Calu3 (cell line): Measurements from ENCODE around the gene C11orf98. TPM values are rescaled to one million over a fixed set of nuclear protein-coding genes. Genes with fewer than 3 reads are reported as not detected.

ENCODE experiments used
- BruUV-seq: library from RNA; stranded (reverse); fragments of 400-500 nt; replicated peaks from 2 replicates; lab custom pipeline; 2021; lab: Mats Ljungman, UMichigan
- CTCF ChIA-PET: fragments of 300-600 bp; sonication (Branson Sonifier 250); formaldehyde crosslinking; loops from one replicate; lab custom pipeline; 2022; ENCODE audit warnings: antibody characterized with exemption; lab: Charles Lee
- DNase-seq: peaks from one replicate; pipeline ENCODE4 v3.0.0; 2022
- H3K27ac Mint-ChIP-seq: one replicate; pipeline ENCODE4 v1.8.0; 2022; ENCODE audit warnings: mixed read lengths; ENCODE audit not compliant: unreplicated experiment
- H3K27me3 Mint-ChIP-seq: one replicate; pipeline ENCODE4 v1.8.0; 2022; ENCODE audit warnings: mixed read lengths; ENCODE audit not compliant: unreplicated experiment
- H3K36me3 Mint-ChIP-seq: one replicate; pipeline ENCODE4 v1.8.0; 2022; ENCODE audit warnings: mild to moderate bottlenecking, moderate library complexity, mixed read lengths; ENCODE audit not compliant: insufficient read depth, unreplicated experiment
- H3K4me1 Mint-ChIP-seq: one replicate; pipeline ENCODE4 v1.8.0; 2022; ENCODE audit warnings: mild to moderate bottlenecking, low read depth, mixed read lengths; ENCODE audit not compliant: unreplicated experiment
- H3K4me3 Mint-ChIP-seq: one replicate; pipeline ENCODE4 v1.8.0; 2022; ENCODE audit warnings: mild to moderate bottlenecking, low read depth, moderate library complexity, mixed read lengths; ENCODE audit not compliant: unreplicated experiment
- H3K9me3 Mint-ChIP-seq: one replicate; pipeline ENCODE4 v1.8.0; 2022; ENCODE audit warnings: low read depth, mixed read lengths; ENCODE audit not compliant: unreplicated experiment
- intact Hi-C: fragments of 100-400 bp; cut with micrococcal nuclease; formaldehyde crosslinking; loops from one replicate; pipeline ENCODE4 v1.10.0; 2022; ENCODE audit not compliant: unreplicated experiment
- total RNA-seq: library from RNA; stranded (reverse); gene quantifications from 2 replicates; pipeline ENCODE4 v1.2.3, GENCODE V29; 2022
- TF ChIP-seq, protein P1 (sequence below): fragments of 200-600 bp; IDR thresholded peaks from one replicate; pipeline ENCODE4 v1.8.0; 2022; ENCODE audit warnings: antibody characterized with exemption; ENCODE audit not compliant: unreplicated experiment

C11orf98 gene
- total RNA-seq, 1 experiment from 2014 or later, result 61.7 TPM

DNA sequence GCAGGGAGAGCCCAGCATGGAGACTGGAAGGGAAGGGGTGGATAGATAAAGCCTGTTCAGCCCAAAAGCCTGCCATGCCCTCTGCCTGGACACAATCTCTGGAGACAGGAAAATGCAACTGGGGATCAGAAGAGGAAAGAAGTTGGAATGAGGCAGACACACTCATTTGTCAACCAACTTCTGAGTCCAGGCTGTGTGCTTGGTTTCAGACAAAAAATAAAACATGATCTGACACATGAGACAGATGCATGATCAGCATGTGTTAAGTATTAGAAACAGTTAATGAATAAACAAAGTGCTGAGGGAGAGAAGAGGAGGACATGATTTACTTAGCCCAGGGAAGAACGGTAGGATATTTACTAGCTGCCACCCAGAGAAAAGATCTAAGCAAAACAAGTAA, 23.5 kb upstream of the C11orf98 start:
- H3K4me1 Mint-ChIP-seq, result no peaks in the 10 kb centered on the region

DNA sequence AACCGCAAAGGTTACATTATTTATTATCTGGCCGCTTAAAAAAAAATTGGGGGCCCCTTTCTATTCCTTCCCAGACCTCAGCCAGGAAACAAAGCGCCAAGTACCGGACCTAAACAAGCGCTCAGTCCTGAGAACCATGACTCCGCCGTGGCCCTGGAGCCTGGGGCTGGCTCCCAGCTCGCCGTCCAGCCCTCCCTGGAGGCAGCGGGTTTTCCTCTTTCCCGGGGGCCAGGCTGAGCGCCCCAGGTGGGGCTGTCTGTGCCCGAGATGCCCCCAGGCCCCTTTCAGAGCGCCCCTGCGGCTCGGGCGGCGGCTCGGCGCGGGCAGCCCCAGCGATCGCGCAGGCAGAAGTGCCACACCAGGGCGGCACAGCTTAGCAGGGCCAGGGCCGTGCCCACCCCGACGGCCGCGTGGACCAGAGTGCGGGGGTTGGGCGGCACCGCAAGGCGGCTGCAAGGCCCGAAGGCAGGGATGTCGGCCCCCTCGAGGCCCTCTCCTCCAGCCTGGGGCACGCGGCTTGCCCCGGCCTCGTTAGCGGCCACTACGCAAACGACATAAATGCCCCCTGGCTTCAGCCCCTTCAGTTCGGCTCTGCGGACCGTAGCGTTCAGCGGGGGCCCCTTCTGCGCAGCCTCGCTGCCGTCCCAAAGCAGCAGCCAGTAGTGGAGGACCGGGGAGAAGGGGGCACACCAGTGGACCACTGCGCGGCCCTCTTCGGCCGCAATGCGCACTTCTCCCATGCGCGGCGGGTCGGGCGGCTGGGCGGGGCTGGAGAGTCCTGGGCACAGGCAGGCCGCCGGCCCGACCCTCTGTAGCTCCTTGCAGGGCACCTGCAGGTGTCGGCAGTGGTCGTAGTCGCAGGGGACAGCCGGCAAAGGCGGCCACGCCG, 22.7 kb upstream of the C11orf98 start:
- H3K36me3 Mint-ChIP-seq, result peaks cover 14% of the 10 kb centered on the region
- BruUV-seq, result no TSS peak
- no peak overlapping the region for H3K4me3 Mint-ChIP-seq

More for the DNA sequence above, 23.5 kb upstream of the C11orf98 start:
- intact Hi-C loops, result no loop called here
- Mint-ChIP-seq H3K9me3 (no peaks in the 10 kb centered on the region), H3K4me3 (no peak overlapping the region), H3K27ac (no peak overlapping the region), H3K27me3 (no peaks in the 10 kb centered on the region), H3K36me3 (peaks cover 15% of the 10 kb centered on the region)
- DNase-seq, result no peak
- TF ChIP-seq, protein P1, sequence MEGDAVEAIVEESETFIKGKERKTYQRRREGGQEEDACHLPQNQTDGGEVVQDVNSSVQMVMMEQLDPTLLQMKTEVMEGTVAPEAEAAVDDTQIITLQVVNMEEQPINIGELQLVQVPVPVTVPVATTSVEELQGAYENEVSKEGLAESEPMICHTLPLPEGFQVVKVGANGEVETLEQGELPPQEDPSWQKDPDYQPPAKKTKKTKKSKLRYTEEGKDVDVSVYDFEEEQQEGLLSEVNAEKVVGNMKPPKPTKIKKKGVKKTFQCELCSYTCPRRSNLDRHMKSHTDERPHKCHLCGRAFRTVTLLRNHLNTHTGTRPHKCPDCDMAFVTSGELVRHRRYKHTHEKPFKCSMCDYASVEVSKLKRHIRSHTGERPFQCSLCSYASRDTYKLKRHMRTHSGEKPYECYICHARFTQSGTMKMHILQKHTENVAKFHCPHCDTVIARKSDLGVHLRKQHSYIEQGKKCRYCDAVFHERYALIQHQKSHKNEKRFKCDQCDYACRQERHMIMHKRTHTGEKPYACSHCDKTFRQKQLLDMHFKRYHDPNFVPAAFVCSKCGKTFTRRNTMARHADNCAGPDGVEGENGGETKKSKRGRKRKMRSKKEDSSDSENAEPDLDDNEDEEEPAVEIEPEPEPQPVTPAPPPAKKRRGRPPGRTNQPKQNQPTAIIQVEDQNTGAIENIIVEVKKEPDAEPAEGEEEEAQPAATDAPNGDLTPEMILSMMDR, result no peak
- CTCF ChIA-PET, result interaction anchor here (0.6 kb wide), 1 partner anchor 41 kb away, joined by 3 read pairs; no protein-coding TSS in a partner anchor
- TSS peak; percentile 25 for BruUV-seq

DNA sequence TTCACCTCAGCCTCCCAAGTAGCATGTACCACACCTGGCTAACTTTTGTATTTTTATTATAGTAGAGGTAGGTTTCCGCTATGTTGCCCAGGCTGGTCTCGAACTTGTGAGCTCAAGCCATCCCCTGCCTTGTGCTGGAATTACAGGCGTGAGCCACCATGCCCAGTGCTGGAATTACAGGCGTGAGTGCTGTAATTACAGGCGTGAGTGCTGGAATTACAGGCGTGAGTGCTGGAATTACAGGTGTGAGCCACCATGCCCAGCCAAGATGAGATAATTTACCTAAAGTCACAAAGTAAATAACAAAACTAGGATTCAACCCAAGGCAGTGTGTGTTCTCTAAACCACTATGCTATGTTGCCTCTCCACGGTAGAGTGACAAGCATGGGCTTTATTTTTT, 17.5 kb upstream of the C11orf98 start:
- no peak for DNase-seq
- CTCF ChIA-PET, result no interaction called here
- TF ChIP-seq, protein P1, result no peak
- H3K9me3 Mint-ChIP-seq, result no peaks in the 10 kb centered on the region
- no peaks in the 10 kb centered on the region for H3K27me3 Mint-ChIP-seq
- BruUV-seq, result no TSS peak
- no peak overlapping the region for H3K4me3 Mint-ChIP-seq
- no peak overlapping the region for H3K27ac Mint-ChIP-seq
- peaks cover 26% of the 10 kb centered on the region for H3K36me3 Mint-ChIP-seq
- intact Hi-C loops, result no loop called here
- peaks cover 14% of the 10 kb centered on the region for H3K4me1 Mint-ChIP-seq

More for the DNA sequence above, 22.7 kb upstream of the C11orf98 start:
- intact Hi-C loops, result no loop called here
- Mint-ChIP-seq H3K9me3 (no peaks in the 10 kb centered on the region), H3K27ac (no peak overlapping the region), H3K27me3 (no peaks in the 10 kb centered on the region), H3K4me1 (no peaks in the 10 kb centered on the region)
- DNase-seq, result no peak
- TF ChIP-seq, protein P1, result no peak
- CTCF ChIA-PET, result no interaction called here

DNA sequence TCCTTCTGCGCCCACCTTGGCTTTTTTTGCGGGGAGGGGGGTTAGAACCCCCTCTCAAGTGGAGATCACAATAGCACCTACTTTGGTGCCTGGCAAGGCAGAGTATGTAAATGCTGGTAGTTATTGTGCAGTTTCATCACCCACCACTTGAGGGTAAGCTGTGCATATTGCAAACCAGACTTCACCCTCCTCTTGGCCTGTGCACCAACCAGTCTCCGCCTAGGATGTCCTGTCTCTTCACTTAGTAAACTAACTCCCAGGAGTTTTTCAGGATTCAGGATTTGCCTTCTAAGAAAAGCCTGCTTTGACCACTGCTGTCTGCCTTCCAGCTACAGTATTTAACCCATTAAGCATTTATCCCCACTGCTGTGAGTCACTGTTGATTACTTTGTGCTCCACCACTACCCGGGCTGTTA, 15.8 kb upstream of the C11orf98 start:
- no peaks in the 10 kb centered on the region for H3K27me3 Mint-ChIP-seq
- BruUV-seq, result no TSS peak
- DNase-seq, result peak; percentile 64
- H3K9me3 Mint-ChIP-seq, result no peaks in the 10 kb centered on the region
- intact Hi-C loops, result no loop called here
- H3K4me1 Mint-ChIP-seq, result peaks cover 24% of the 10 kb centered on the region
- TF ChIP-seq, protein P1, result peak; percentile 41
- peaks cover 41% of the 10 kb centered on the region for H3K36me3 Mint-ChIP-seq
- CTCF ChIA-PET, result interaction anchor here (0.7 to 1.9 kb wide), 6 partner anchors 9 to 107 kb away, joined by 3 to 8 read pairs (median 4); partner anchors contain the start of genes HNRNPUL2, LBHD1, LRRN4CL and TMEM179B
- H3K27ac Mint-ChIP-seq, result peak overlapping the region; percentile 56
- peak overlapping the region; percentile 32 for H3K4me3 Mint-ChIP-seq
